ENCODE results near the gene TDRD15. TPM values are rescaled to one million over a fixed set of nuclear protein-coding genes. Genes with fewer than 3 reads are reported as not detected.
A peak's percentile ranks its signal among the peaks of the same experiment; 100 is the strongest.

Gene TDRD15
- total RNA-seq, 2 donors from 2014 or later: 0.33 TPM; not detected in 1

GRCh38 chr2:21104030-21104660 lies 19.6 kb upstream of the TDRD15 start:
- no peak overlapping the region for H3K4me3 ChIP-seq
- no peak for ATAC-seq
- H3K27me3 ChIP-seq: no peaks in the 10 kb centered on the region
- H3K4me1 ChIP-seq: no peaks in the 10 kb centered on the region
- H3K27ac ChIP-seq: no peak overlapping the region
- H3K9me3 ChIP-seq: no peaks in the 10 kb centered on the region
- no peak for DNase-seq
- intact Hi-C loops (cut with DNase I): no loop called here
- 42 to 46% methylated on average over 1 of the region's 1 CpG for WGBS, 2 donors
- TF ChIP-seq, protein P1, sequence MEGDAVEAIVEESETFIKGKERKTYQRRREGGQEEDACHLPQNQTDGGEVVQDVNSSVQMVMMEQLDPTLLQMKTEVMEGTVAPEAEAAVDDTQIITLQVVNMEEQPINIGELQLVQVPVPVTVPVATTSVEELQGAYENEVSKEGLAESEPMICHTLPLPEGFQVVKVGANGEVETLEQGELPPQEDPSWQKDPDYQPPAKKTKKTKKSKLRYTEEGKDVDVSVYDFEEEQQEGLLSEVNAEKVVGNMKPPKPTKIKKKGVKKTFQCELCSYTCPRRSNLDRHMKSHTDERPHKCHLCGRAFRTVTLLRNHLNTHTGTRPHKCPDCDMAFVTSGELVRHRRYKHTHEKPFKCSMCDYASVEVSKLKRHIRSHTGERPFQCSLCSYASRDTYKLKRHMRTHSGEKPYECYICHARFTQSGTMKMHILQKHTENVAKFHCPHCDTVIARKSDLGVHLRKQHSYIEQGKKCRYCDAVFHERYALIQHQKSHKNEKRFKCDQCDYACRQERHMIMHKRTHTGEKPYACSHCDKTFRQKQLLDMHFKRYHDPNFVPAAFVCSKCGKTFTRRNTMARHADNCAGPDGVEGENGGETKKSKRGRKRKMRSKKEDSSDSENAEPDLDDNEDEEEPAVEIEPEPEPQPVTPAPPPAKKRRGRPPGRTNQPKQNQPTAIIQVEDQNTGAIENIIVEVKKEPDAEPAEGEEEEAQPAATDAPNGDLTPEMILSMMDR (IDR thresholded peaks at IDR 0.05): no peak
- TF ChIP-seq POLR2A (IDR thresholded peaks at IDR 0.05): no peak
- no peaks in the 10 kb centered on the region for H3K36me3 ChIP-seq (replicated peaks in 1 of 2; ENCODE audit: insufficient read depth in 1 of 2, low read depth in 2 of 2)

DNA sequence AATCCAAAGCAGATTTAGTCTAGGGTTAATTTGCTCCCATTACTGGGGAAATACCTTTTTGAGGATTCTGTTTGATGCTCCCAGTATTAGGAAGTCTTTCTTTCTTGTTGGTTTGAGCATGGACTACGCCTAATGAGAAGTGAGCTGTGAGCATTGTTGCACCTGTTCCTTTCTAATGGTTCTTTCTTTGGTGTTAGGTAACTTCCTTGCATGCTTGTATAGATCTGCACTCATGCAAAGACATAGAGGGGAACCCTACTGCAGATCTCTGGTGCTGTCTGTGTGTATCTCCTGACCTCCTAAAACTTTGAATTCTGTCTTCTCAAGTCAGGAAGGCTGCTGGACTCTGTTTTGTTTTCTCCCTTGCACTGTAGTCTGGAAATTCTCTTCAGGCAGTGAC lies 12.8 kb upstream of the TDRD15 start:
- H3K36me3 ChIP-seq (replicated peaks in 1 of 2; ENCODE audit: insufficient read depth in 1 of 2, low read depth in 2 of 2): no peaks in the 10 kb centered on the region
- no peak overlapping the region for H3K27ac ChIP-seq
- ATAC-seq (no peak), DNase-seq (no peak)
- no peak for TF ChIP-seq POLR2A (IDR thresholded peaks at IDR 0.05)
- TF ChIP-seq, protein P1 (IDR thresholded peaks at IDR 0.05): no peak
- H3K4me1 ChIP-seq: no peaks in the 10 kb centered on the region
- no peaks in the 10 kb centered on the region for H3K27me3 ChIP-seq
- H3K9me3 ChIP-seq: no peaks in the 10 kb centered on the region
- 48 to 73% methylated on average over 1 of the region's 1 CpG for WGBS, 2 donors
- intact Hi-C loops (cut with DNase I): no loop called here
- no peak overlapping the region for H3K4me3 ChIP-seq

DNA sequence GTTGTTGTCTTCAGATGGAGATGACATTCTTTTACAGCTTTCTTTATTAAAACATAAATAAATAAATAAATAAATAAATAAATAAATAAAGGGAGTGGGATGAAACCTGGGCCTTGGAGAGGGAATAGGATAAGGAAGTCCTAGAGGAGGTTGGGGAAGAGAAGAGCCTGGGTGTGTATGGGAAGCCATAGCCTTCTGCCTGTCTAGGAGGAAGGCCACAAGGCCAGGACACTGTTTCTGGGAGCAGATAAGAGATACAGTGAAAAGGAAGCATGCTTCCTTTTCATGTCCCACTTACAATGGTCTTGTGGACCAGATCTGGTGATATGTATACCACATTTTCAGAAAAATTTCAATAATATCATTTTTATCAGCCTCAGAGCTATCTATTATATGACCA lies 6.1 kb upstream of the TDRD15 start:
- DNase-seq: no peak
- Histone ChIP-seq H3K4me3 (no peak overlapping the region), H3K36me3 (replicated peaks in 1 of 2; ENCODE audit: insufficient read depth in 1 of 2, low read depth in 2 of 2) (no peaks in the 10 kb centered on the region), H3K9me3 (no peaks in the 10 kb centered on the region), H3K4me1 (no peaks in the 10 kb centered on the region), H3K27me3 (no peaks in the 10 kb centered on the region), H3K27ac (no peak overlapping the region)
- ATAC-seq: no peak
- no peak for TF ChIP-seq POLR2A (IDR thresholded peaks at IDR 0.05)
- TF ChIP-seq, protein P1 (IDR thresholded peaks at IDR 0.05): no peak
- intact Hi-C loops (cut with DNase I): no loop called here

GRCh38 chr2:21118302-21118920 lies 5.4 kb upstream of the TDRD15 start:
- Histone ChIP-seq H3K4me3 (no peak overlapping the region), H3K27ac (no peak overlapping the region), H3K4me1 (no peaks in the 10 kb centered on the region), H3K36me3 (replicated peaks in 1 of 2; ENCODE audit: insufficient read depth in 1 of 2, low read depth in 2 of 2) (no peaks in the 10 kb centered on the region), H3K9me3 (no peaks in the 10 kb centered on the region), H3K27me3 (no peaks in the 10 kb centered on the region)
- ATAC-seq (no peak), DNase-seq (peak in 2 of 4 donors; percentile 20 to 26)
- intact Hi-C loops (cut with DNase I): no loop called here
- TF ChIP-seq POLR2A (IDR thresholded peaks at IDR 0.05): no peak
- TF ChIP-seq, protein P1 (IDR thresholded peaks at IDR 0.05): peak in 5 of 7 experiments; percentile 26 to 38 (median 35)
- 24 to 25% methylated on average over 3 of the region's 3 CpGs for WGBS, 2 donors

DNA sequence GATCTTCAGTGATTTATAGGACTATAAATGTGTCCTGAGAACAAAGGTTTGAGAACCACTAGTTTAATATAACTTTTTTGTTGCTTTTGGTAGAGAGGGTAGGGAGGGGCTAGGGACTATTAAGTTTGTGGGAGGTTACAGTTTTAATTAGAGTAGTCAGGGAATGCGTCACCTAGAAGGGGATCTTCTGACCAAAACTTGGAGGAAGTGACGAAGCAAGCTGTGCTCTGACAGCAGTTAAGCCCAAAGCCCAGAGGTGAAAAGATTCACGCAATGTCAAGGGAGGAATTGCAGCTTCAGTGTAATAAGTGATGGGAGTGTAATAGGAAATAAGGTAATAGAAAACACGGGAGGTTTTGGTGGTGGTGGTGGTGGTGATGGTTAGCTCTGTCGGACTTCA lies 8.1 kb downstream of the TDRD15 start:
- H3K9me3 ChIP-seq: no peaks in the 10 kb centered on the region
- H3K4me1 ChIP-seq: no peaks in the 10 kb centered on the region
- no peaks in the 10 kb centered on the region for H3K27me3 ChIP-seq
- WGBS, 2 donors: 66 to 67% methylated on average over 5 of the region's 5 CpGs
- H3K36me3 ChIP-seq (replicated peaks in 1 of 2; ENCODE audit: insufficient read depth in 1 of 2, low read depth in 2 of 2): no peaks in the 10 kb centered on the region
- intact Hi-C loops (cut with DNase I): no loop called here
- TF ChIP-seq, protein P1 (IDR thresholded peaks at IDR 0.05): no peak
- TF ChIP-seq POLR2A (IDR thresholded peaks at IDR 0.05): no peak
- no peak overlapping the region for H3K27ac ChIP-seq
- no peak overlapping the region for H3K4me3 ChIP-seq
- ATAC-seq: no peak
- DNase-seq: no peak

Measured in body of pancreas (tissue), 4 donors.